ENCODE results near the gene ZNF213.
A peak's percentile ranks its signal among the peaks of the same experiment; 100 is the strongest.

ZNF213 gene

GRCh38 chr16:3188675-3188924, 53.8 kb downstream of the ZNF213 start:
- Histone ChIP-seq H3K4me1 (ENCODE audit: control insufficient read depth, insufficient read depth, low read length) (peaks cover 17% of the 10 kb centered on the region), H3K9me3 (ENCODE audit: control insufficient read depth in 2 of 2, low read length in 2 of 2) (no peaks in the 10 kb centered on the region), H3K27me3 (ENCODE audit: control insufficient read depth in 1 of 2, insufficient read depth in 2 of 2, low read length in 2 of 2) (peaks cover 74 to 82% of the 10 kb centered on the region in 2 donors), H3K9ac (ENCODE audit: low read length in 2 of 2) (no peak overlapping the region), H3K4me3 (ENCODE audit: low read length in 2 of 2) (peak overlapping the region in 1 of 2 donors; percentile 15), H3K36me3 (ENCODE audit: control insufficient read depth in 2 of 2, insufficient read depth in 2 of 2, low read length in 2 of 2) (no peaks in the 10 kb centered on the region), H3K27ac (ENCODE audit: low read length) (no peak overlapping the region)

DNA sequence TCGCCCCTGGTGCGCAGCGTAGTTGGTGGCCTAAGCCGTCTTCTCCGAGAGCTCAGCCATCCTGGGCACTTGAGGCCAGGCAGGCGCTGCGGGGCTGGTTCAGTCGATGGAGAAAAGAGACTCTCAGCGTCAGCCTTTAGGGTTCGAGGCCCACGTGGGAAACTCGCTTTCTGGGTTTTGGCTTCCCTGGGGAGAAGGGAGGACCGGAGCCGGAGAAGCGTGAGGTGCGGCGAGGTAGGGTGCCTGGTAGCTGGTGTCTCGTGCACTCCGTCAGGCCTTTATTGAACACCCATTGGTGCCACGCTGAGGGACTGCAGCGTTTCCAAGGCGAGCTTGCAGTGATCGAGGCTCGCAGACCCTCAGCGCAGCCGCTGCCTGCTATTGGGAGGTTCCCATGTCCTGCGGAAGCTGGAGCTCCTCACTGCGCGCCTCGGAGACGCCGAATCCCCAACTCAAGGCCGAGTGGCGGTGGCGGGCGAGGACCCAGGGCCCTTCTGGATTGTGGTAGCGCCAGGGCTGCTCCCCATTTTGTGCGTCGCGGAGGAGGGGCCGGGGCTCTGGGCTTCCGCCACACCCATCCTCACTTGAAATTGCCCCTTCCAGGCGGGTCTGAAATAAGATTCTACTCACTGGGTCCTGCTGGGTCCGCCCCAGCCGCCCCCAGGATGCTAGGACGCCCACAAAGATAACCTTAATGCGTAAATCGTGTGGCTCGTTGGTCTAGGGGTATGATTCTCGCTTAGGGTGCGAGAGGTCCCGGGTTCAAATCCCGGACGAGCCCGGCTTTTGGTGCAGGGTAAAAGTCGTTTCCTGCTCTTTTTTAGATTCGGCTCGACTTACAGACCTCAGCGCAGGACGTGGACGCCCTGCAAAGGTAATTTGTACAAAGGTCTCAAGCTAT, 54.3 kb downstream of the ZNF213 start:
- Histone ChIP-seq H3K9me3 (ENCODE audit: control insufficient read depth in 2 of 2, low read length in 2 of 2) (no peaks in the 10 kb centered on the region), H3K27me3 (ENCODE audit: control insufficient read depth in 1 of 2, insufficient read depth in 2 of 2, low read length in 2 of 2) (peaks cover 71 to 82% of the 10 kb centered on the region in 2 donors), H3K4me1 (ENCODE audit: control insufficient read depth, insufficient read depth, low read length) (peaks cover 15% of the 10 kb centered on the region), H3K4me3 (ENCODE audit: low read length in 2 of 2) (peak overlapping the region in 1 of 2 donors; percentile 15), H3K9ac (ENCODE audit: low read length in 2 of 2) (no peak overlapping the region), H3K36me3 (ENCODE audit: control insufficient read depth in 2 of 2, insufficient read depth in 2 of 2, low read length in 2 of 2) (no peaks in the 10 kb centered on the region), H3K27ac (ENCODE audit: low read length) (no peak overlapping the region)

GRCh38 chr16:3189869-3190268, 55.0 kb downstream of the ZNF213 start:
- Histone ChIP-seq H3K9me3 (ENCODE audit: control insufficient read depth in 2 of 2, low read length in 2 of 2) (no peaks in the 10 kb centered on the region), H3K4me3 (ENCODE audit: low read length in 2 of 2) (no peak overlapping the region), H3K36me3 (ENCODE audit: control insufficient read depth in 2 of 2, insufficient read depth in 2 of 2, low read length in 2 of 2) (no peaks in the 10 kb centered on the region), H3K4me1 (ENCODE audit: control insufficient read depth, insufficient read depth, low read length) (peaks cover 15% of the 10 kb centered on the region), H3K27me3 (ENCODE audit: control insufficient read depth in 1 of 2, insufficient read depth in 2 of 2, low read length in 2 of 2) (peaks cover 76 to 85% of the 10 kb centered on the region in 2 donors), H3K9ac (ENCODE audit: low read length in 2 of 2) (no peak overlapping the region), H3K27ac (ENCODE audit: low read length) (no peak overlapping the region)

GRCh38 chr16:3190949-3191353, 56.1 kb downstream of the ZNF213 start:
- Histone ChIP-seq H3K4me1 (ENCODE audit: control insufficient read depth, insufficient read depth, low read length) (peaks cover 15% of the 10 kb centered on the region), H3K9ac (ENCODE audit: low read length in 2 of 2) (no peak overlapping the region), H3K27me3 (ENCODE audit: control insufficient read depth in 1 of 2, insufficient read depth in 2 of 2, low read length in 2 of 2) (peaks cover 76 to 90% of the 10 kb centered on the region in 2 donors), H3K9me3 (ENCODE audit: control insufficient read depth in 2 of 2, low read length in 2 of 2) (no peaks in the 10 kb centered on the region), H3K36me3 (ENCODE audit: control insufficient read depth in 2 of 2, insufficient read depth in 2 of 2, low read length in 2 of 2) (no peaks in the 10 kb centered on the region), H3K27ac (ENCODE audit: low read length) (no peak overlapping the region), H3K4me3 (ENCODE audit: low read length in 2 of 2) (no peak overlapping the region)

All from stomach smooth muscle (tissue), 2 donors.